Globus pallidus (tissue), 1 donor: ENCODE data around the gene LAMA3.

Experiments used
- DNase-seq: peaks from one replicate; pipeline ENCODE4 v3.0.0-alpha.2; 2015; ENCODE audit warnings: low spot score

LAMA3 gene

DNA sequence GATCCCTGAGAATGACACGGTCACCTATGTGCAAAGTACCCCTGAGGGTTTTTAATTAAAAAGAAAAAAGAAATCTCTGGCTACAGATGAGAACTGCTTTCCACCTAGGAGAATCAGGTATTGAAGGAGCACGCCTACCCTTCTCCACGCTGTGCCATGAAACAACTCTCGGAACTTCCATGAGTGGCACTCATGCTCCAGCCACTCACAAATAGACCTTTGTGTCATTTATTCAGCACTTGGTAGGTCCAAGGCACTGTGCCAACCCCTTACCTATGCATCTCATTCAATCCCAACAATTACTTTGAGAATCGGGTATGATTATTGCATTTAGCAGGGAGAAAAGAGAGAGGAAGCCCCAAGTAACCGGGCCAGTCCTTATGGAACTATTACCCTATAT, 280.4 kb downstream of the LAMA3 start:
- DNase-seq: no peak

DNA sequence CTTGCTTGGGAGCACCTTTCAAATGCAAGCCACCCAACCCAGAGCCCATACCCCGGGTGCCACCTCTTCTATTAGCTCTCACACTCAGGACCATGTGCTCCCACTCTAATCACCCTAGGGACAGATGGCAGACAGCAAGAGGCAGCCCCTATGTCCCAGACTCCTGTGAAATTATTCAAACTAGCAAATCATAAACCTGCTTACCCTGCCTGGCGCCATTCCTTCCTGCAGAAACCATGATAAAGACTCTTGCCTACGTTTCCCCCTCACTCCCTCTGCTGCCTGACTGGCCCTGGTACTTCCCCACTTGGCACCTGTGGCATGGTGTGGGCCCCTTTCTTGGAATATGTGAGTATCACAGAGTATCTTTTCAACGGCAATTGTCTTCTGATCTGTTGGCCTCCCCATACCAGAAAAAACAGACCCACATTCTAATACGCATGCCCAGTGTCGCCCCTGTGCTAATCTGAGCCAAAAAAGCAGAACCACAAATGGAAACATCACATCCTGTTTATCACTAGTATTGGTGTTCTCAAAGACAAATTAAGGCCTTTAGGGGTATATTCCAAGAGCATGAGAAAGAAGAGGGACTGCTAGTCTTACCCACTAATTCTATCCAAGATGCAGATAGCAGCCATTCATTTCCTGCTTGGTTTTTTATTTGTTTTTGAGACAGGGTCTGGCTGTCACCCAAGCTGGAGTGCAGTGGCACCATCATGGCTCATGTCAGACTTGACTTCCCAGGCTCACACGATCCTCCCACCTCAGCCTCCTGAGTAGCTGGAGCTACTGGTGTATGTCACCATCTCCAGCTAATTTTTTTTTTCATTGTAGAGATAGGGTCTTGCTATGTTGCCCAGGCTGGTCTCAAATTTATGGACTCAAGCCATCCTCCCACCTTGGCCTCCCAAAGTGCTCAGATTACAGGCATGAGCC, 281.2 kb downstream of the LAMA3 start:
- DNase-seq: no peak

DNA sequence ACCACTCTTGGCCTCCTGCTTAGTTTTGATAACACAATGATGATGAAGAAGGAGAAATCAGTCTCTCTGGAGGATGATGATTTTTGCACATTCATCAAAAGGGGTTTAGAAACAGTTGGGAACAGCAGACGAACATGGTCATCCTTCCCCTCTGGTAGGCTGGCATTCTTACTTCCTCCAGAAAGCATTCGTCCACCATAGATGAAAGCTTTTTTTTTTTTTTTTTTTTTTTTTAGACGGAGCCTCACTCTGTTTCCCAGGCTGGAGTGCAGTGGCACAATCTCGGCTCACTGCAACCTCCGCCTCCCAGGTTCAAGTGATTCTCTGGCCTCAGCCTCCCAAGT, 281.8 kb downstream of the LAMA3 start:
- no peak for DNase-seq

DNA sequence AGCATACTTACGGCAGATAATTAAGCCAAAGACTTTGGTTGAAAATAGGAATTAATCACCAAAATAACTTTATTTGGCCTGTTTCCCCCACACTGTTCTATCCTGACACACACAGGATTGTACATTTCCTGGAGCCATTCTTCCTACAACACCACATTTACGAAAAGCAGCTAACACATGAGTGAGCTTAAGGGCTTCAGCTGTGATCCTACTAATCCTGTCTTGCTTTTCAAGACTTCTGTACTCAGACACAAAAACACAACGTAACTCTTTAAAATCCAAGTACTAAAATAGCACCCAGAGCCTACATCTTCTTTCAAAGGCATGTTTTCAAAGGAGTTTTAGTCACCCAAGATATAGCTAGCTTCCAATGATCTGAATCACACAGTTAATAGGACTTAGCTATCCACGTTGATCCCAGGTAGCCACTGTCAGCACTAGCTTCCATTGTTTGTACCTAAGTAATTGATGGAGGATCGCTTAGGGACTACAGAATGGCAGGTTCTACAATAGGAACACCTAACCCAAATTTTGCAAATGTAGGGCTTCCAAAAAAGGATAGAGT, 282.5 kb downstream of the LAMA3 start:
- no peak for DNase-seq

DNA sequence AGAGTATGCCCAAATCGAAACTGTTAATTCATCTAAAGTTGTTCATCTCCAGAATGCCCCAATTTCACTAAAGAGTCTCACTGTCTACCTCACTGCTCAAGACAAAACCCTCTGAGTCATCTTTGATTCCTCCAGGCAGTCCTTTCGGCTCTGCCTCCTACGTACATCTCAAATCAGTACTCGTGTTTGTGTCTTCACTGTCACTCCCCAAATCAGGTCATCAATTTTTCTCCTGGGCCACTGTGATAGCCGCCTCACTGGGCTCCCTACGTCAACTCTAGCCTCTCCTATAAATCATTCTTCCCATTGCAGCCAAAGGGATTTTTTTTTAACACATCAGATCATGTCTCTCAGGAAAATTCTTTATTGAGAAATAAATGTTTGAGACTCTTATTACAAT, 283.2 kb downstream of the LAMA3 start:
- DNase-seq: no peak

DNA sequence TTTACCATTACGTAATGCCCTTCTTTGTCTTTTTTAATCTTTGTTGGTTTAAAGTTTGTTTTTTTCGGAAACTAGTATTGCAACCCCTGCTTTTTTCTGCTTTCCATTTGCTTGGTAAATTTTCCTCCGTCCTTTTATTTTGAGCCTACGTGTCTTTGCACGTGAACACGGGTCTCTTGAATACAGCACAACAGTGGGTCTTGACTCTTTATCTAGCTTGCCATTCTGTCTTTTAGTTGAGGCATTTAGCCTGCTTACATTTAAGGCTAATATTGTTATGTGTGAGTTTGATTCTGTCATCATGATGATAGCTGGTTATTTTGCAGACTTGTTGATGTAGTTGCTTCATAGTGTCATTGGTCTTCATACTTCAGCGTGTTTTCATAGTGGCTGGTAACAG, 287.9 kb downstream of the LAMA3 start:
- DNase-seq: no peak

DNA sequence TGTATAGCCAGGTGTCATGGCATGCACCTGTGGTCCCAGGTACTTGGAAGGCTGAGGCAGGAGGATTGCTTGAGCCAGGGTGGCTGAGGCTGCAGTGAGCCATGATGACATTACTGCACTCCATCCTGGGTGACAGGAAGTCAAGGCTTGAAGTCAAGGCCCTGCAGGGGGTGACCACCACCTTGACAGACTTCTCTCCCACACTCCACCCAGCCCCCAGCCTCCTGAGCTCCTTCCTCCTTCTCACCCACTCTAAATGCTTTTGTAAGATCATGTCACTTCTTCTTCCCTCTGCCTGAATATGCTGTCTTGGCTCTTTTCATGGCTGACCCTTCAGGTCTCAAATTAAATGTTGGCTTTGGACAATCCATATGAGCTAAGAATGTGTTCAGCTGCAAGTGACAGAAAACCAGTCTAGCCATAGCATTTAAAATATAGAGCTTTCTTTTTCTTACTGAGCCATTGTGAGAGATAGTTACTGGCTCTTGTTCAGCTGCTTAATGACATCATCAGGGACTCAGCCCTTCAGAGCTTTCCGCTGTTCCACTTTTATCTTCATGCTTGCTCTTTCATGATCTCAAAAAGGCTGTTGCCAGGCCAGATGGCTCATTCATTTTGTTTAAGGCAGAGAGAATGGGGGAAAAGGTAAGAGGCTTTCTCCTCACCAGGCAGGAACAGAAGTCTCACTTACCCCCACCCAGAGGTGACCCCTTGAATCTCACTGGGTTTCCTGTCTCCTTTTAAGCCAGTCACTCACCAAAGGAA, 288.6 kb downstream of the LAMA3 start:
- no peak for DNase-seq

DNA sequence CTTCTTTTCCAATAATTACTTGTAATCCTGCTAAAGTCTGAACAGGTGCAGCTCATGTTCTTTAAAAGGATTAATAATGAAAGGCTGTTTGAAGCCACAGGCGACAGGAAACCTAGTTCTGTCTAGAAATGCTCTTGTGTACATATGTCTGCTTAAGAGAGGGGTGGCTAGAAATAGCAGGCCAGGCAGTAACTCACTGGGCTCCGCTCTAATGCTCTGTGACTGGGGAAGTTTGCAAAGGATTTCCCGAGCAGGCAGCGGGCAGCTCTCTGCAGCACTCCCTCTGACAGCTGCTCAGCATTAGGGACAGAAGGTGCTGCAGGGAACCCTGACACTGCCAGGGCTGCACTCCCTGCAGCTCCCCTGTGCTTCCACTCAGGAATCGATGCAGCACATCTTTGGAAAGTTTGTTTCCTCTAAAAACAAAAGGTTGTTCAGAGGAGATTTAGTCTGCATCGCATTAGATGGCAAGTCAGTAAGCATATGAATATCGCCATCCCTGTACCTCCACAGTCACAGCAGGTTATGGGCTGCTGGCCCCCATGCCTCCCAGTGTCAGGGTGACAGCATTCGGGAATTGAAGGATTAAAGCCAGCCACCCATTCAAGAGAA, 292.2 kb downstream of the LAMA3 start:
- DNase-seq: no peak

DNA sequence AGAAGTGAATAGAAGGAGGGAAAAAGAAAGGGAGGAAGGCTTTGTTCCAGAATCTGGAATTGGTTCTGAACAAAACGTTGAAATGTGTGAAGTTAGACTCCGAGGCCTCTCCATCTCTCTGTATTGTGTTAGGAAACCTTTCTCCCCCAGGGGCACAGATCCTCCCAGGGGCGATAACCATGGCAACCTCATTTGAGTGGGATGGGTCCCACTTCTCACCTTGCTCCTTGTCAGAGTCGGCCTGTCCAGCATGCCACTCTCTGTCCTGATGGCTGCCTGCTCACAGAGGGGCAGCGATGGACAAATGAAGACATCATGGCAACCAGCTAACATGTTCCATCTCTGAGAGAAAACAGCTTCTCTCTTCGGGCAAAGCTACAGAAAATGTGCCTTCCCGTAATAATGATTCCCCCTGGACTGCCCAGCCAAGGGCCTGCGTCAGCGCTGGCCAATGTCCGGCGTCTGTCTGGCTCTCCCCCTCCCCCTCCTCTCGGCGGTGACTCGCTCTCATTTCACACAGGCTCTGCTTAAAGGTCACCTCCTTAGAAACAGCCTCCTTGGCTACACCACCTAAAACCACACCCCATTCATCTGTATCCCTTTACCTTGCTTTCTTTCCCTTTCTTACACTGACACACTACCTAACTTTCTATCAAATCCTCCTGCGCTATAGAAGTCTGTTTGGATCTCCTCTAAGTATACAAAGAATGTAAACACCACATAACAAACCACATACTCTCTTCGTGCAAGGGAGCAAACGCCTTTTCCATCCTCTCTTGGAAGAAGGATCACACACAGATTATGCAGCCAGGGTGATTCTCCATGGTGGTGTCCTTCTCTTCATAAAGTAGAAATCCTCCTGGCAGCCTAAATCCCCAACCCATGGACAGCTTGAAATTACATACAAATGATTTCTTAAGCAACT, 293.2 kb downstream of the LAMA3 start:
- DNase-seq: peak; percentile 36

DNA sequence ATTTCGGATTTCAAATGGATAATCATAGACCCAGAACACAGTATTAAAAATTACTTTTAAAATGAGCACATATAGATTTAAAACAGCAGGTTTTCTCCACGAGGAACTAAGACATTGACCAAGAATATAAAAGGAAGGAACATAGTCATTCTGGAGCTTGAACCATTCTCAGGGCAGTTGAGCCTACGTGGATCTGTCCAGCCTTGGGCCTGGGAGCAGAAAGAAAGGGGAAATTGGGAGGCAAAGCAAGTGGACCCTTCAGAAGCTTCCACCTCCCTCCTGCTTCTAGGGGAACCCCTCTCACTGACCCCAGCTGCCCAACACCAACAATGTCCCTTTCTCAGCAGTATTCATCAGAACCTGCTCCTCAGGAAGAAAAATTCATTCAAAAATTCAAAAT, 293.9 kb downstream of the LAMA3 start:
- no peak for DNase-seq

DNA sequence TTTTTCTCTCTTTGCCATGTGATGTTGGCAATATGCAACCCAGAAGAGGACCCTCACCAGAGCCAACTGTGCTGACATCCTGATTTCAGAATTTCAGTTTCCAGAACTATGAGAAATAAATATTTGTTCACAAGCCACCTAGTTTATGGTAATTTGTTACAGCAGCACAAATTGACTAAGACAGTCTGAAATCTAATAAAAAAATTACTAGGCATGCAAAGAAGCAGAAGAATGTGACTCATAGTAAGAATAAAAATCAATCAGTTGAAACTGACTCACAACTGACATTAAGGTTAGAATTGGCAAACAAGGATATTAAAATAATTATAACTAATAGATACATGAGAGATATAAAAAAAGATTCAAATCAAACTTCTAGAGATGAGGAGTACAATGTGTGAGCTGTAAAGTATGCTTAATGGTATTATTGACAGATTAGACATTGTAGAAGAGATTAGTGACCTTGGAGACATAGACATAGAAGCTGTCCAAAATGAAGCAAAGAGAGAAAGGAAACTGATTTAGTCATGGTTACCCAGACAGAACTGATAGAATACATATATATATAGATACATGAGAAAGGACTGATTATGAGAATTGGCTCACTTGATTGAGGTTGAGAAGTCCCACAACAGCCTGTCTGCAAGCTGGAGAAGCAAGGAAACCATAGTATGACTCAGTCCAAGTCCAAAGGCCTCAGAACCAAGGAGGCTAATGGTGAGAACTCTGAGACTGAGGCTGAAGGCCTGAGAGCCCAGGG, 297.5 kb downstream of the LAMA3 start:
- no peak for DNase-seq

DNA sequence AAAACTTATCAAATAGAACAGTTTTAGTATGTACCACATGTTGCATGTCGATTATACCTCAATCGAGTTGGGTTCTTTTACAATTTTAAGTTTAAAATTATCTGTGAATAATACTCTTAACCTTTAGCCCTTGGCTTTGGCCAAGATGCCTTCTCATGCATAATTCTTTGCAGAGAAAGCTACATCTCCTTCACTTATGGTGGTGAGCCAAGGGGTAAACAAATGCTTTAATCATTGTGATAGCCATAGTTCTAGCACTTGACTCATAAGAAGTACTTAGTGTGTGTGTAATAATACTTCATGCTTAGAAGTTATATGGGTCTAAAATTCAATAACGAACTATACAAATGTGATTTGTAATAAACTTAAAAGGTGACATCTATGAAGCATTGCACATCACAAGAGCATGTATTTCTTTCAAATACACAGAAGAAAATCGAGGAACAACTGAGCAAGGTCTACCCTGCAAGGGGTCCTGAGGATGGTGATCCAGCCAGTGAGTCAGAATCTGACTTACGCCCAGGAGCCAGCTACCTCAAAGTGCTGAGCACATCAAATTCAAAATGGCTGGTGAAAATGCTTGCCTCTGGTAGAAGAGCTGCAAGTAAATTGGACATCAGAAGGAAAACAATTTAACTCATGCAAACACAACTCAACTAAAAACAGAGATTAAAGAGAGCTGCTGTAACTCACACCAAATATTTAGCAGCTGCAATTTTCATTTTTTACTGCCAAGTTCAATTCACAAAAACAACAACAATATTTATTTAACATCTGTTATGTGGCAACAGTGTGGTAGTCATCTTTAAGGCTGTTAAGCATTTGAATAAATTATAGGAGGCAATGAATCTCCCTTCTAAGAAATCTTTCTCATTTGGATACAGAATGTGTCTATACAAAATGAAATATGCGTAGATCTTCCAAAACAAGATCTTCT, 301.5 kb downstream of the LAMA3 start:
- DNase-seq: no peak

DNA sequence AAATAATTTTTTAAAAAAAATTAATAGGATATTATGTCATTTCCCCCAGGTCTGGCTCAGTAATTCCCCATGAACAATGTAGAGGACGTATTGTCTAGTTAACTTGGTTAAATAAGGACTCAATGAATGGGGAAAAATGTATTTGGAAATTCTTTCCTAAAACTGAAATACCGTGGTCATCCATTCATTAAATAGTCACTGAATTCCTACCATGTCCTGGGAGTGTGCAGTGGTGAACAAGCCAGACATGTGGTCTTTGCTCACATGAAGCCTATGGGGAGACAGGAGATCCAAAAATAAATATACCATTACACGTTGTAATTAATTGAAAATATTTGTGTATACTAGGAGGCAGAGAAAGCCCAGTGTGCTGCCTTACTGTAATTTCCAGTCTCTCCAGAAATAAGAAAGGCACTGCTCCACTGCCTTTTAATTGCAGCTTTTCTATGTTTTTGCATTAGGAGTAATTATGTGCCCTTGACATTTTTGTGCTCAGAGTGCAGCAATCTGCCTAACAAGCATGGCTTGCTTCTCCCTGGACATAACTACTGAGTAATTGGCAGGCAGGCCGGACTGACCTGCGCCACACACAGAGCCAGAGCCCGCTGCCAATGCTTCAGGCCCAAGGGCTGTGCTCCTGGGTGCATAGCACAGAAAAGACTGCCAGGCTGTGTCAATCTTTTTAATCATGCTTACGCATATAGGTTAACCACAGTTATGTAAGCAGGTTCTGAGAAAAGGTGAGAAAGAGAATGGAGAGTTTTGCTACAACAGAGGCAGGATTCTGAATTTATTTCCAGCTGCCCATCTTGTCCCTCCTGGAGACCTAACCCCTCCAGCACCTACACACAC, 303.1 kb downstream of the LAMA3 start:
- peak; percentile 55 for DNase-seq

DNA sequence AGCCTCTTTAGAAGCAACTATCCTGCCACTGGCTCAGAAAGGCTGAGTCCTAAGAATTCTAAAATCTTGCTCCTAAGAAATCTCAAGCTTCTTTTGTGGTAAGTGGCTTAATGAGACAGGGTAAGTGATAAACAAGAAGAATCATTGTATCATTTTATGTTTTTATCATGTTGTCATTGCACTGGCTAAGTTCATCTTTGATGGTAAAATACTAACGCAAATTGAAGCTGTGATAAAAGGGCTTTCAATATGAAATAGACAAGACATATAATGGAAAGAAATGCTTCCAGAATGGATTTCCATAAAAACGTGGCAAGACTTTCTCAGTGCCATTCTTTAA, 303.7 kb downstream of the LAMA3 start:
- no peak for DNase-seq

DNA sequence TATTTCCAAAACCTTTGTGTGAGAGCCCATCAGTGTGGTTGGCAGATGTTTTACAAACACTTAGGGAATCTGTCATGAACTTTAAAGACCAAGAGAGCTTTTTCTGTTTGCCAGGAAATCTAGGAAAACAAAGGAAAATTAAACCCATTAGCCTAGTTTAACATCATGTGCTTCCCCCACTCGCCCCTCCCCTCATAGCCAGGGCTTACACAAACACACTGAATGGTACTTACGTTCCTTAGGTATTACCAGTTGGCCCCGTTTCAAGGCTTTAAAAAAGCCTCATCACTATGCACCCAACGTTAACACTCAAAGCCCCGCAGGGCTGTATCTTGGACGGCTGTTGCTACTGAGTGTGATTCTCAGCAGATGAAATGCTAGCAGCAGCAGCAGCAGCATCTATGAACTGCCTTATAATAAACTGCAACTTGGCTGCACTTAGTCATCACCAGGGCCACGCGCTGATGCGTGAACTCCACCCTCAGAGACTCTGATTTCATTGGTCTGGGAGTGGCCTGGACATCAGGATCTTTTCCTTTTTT, 305.2 kb downstream of the LAMA3 start:
- peak; percentile 28 for DNase-seq

DNA sequence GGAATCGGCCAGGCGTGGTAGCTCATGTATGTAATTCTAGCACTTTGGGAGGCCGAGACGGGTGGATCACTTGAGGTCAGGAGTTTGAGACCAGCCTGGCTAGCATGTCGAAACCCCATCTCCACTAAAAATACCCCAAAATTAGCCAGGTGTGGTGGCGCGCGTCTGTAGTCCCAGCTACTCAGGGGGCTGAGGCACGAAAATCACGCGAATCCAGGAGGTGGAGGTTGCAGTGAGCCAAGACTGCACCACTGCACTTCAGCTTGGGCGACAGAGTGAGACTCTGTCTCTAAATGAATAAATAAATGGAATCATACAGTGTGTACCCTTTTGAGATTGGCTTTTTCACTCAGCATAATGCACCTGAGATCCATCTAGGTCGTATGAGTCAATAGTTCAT, 305.9 kb downstream of the LAMA3 start:
- DNase-seq: no peak

DNA sequence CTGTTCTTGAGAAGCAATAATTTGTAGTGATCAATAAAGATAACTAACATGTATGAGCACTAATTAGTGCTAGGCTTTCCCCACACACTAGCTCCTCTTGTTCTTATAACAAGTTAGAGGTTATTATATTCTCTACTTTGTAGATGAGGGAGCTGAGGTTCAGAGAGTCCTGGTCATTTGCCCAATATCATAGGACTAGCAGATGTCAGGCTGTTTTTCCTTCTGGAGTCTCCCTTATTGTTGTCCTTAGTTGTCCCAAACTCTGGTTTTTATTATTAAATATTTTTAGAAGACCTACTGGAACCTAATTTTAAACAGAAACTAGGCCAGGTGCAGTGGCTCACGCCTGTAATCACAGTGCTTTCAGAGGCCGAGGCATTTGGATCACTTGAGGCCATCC, 308.8 kb downstream of the LAMA3 start:
- DNase-seq: no peak

DNA sequence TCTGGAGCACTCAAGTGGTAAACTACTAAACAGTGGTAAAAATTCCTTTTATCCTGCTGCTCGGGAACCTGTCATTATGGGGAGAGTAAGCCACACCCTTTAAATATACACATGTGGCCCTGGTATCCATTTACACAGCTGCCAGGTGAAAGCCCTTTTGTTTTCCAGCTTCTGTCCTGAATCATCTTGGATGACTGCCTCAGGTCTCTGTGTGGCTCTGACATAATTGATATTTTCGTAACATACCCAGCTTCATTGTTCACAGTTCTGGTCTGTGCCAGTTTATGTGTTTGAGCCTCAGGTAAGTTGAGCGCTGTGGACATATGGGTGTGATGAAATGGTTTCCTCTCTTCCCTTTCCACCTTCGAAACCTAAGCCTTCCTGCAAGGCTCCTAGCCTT, 309.6 kb downstream of the LAMA3 start:
- no peak for DNase-seq
